Left colon (tissue), 2 donors: ENCODE data around the gene INSM2. TPM values are rescaled to one million over a fixed set of nuclear protein-coding genes. Genes with fewer than 3 reads are reported as not detected.
A peak's percentile ranks its signal among the peaks of the same experiment; 100 is the strongest.

ENCODE experiments used
- ATAC-seq: fragments of 200-7000 bp; cut with Tn5 transposase; one replicate; pipeline ENCODE4 v1.9.1; 2020; ENCODE audit warnings: mild to moderate bottlenecking, moderate library complexity
- DNase-seq, 2 donors: peaks; one replicate each; pipeline ENCODE4 v3.0.0-alpha.2; 2020
- intact Hi-C, 2 donors: fragments of 100-400 bp; cut with DNase I in 1 of 2; cut with micrococcal nuclease in 1 of 2; formaldehyde crosslinking; loops; one replicate each; pipeline versions ENCODE4 v1.11.2 to v1.14.0; 2022; cut with DNase I, micrococcal nuclease
- long read RNA-seq: library from polyadenylated mRNA; unstranded; transcript quantifications from one replicate; pipeline ENCODE4 v2.0.0, GENCODE V29; 2021
- total RNA-seq, 2 donors: library from RNA; stranded (reverse); fragmentation: NEBNext Ultra II Directional; extraction: Animal tissue kit (Norgen Biotek cat#: 25700); gene quantifications; one replicate each; pipeline ENCODE4 v1.2.1, GENCODE V29; 2021
- donor health status: DM: no; HTN: no; CAD: no.
- donor health status: DM: yes; HTN: yes; CAD: no.

INSM2 gene
- not detected for total RNA-seq
- long read RNA-seq: 0 reads

DNA sequence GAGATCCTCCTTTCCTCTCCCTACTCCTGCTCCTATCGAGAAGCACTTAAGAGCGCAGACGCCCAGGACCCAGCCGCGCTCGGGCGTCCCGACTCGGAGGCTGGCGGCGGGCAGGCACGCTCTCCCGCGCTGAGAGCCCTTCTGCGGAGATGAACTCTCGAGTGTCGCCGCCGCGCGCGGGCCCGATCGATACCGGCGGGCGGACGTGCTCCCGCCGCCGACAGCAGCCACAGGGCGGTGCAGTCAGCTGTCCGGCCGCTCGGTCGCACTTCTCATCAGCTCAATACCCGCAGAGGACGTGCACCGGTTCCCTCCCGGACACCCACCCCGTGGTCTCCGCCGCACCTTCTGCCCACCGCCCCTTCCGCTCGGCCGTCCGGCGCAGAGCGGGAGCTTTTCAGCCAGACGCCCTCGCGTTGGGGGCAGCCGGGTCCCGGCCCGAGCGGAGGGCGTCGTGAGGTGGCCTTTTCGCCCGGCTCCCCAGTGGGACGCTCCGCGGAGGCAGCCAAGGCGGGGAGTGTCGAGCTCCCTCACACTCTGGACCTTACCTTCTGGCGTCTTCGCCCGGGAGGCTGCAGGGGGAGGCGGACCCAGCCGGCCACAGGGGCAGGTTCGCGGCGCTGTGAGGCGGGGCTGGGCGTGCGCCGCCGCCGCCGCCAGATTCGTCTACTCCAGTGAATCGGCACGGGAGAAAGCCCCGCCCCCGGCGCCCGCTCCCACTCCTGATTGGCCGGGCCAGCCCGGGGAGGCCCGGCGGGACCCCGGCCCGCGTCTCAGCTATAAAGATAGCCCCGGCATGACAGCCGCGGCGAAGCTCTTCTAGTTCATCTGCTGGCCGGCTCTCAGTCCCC, at the start of gene INSM2:
Gene INSM2 (plus strand): TSS at position 808 of the 851 bp plus-strand sequence. CDS start 89 bp downstream, outside the sequence.
- intact Hi-C loops: no loop called here
- ATAC-seq (peak; percentile 84), DNase-seq (peak; percentile 53 to 77)

DNA sequence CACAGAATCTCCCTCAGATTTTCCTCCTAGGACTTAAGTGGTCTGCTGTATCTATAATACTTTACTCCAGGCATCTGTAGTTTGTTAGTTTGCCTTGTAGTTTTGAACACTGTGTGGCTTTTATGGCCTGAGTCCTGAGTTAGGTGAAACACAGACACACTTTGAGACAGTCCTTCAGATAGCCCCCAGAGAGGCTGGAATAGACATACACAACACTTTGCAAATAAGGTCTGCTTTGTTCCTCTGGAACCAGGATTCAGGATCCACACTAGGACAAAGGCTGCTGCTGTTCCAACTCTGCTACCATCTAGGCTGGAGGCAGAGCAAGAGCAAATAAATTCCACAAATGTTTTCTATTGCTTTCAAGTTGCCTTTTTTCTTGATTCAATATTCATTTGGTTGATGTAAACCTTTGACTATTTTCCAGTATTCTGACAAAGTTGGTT, 41.4 kb upstream of the INSM2 start:
- no peak for ATAC-seq
- intact Hi-C loops: no loop called here
- DNase-seq: no peak

DNA sequence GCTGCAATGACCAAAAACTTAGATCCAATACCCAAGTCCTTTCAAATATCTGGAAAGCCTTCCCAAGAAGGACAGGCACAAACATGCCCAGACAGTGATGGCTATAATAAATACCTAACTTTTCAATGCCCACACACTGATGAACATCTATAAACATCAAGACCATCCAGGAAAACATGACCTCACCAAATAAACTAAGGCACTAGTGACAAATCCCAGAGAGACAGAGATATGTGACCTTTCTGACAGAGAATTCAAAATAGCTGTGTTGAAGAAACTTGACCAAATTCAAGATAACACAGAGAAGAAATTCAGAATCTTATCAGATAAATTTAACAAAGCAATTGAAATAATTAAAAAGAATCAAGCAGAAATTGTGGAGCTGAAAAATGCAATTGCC, 38.7 kb upstream of the INSM2 start:
- DNase-seq (no peak), ATAC-seq (no peak)
- intact Hi-C loops: no loop called here

GRCh38 chr14:35499180-35499579, 34.8 kb upstream of the INSM2 start:
- DNase-seq (no peak), ATAC-seq (no peak)
- intact Hi-C loops: no loop called here

DNA sequence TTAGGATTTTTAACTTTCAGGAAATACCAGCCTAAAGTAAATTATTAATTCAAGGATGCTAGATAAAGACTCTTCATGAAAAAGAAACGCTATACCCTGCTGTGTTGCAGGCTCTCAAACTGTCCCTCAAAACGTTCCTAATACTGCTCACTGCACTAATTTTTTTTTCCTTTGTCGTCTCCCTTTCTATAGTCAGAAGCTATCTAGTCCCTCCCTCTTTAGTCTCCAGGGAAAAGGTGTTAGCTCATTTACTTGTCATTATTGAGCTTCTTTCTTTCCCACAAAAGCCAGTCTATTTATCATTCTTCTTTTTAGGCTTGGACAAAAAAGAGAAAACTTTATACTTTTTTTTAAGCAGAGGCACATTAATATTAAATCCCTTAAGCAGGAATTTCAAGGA, 30.3 kb upstream of the INSM2 start:
- intact Hi-C loops: no loop called here
- DNase-seq: no peak
- no peak for ATAC-seq

DNA sequence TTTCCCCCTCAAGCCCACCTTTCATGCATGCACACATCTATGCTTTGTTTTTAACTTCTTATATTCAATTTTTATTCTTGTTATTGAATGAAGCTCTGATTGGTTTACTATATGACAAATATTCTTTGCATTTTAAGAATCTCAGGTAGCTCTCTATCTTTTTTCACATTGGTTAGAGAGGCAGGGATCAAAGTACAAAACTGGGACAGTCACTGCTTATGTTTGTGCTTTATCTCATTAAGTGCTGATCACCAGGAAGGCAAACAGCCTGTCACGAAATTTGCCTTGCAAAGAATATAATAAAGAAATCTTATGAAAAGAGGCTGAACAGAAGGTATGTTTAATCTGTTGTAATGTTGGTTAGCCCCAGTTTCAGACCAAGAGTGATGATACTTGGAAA, 29.7 kb upstream of the INSM2 start:
- DNase-seq: no peak
- intact Hi-C loops: no loop called here
- ATAC-seq: no peak

DNA sequence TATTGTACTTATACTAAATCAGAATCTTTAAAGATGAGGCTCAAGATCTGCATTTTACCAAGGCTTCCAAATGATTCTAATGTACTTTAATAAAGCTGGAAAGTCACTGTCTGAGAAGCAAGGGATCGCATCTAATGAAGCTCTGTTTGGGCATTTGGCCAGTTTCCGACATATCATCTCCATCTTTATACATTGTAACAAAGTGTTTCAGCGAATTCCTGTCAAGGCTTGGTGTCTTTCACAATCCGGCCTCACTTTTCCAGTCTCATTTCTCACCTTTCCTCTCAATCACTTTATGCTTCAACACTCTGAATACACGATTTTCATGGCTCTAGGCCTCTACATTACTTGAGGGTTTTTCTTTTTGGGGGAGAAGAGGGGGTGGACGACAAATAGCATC, 27.5 kb upstream of the INSM2 start:
- ATAC-seq: no peak
- DNase-seq: no peak
- intact Hi-C loops: no loop called here

GRCh38 chr14:35506927-35507326, 27.0 kb upstream of the INSM2 start:
- intact Hi-C loops: no loop called here
- ATAC-seq: no peak
- no peak for DNase-seq

DNA sequence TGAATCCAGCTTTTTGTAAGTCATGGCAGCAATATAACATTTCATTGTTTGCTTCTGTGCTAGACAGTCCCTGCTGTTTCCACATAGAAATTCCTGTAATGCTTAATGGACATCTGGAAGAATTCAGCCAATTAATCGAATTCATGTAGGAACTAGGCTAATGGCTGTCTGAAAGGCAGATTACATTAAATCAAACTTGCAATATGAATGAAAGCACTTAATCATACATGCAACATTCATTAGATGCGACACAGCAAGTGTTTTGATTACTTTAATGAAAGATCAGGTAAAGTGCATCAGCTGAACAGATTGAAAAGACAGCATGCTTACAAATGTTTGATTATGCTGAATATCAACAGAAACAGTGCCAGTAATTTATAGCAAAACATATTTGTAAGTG, 24.1 kb upstream of the INSM2 start:
- DNase-seq (no peak), ATAC-seq (no peak)
- intact Hi-C loops: no loop called here

- ATAC-seq (no peak), DNase-seq (no peak)
- intact Hi-C loops: no loop called here
Observed at GRCh38 chr14:35512765-35513164, 21.2 kb upstream of the INSM2 start.

DNA sequence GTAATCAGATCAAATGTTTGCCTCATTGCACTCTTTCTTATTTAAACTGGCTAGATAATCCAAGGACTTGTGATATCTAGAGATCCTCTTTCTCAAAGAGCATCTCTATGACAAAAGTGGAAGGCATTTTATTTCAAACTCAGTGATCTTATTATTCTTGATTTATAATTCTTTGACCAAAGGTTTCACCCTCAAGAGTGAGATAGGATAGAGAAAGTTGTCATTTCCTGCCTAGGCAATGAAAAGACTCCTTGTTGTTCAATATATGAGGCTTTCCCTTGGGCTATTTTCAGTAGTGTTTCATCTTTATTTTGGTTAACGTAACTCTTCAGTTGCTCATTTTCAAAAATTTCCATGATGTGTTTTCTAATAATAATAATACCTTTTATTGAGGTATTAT, 18.0 kb upstream of the INSM2 start:
- intact Hi-C loops: no loop called here
- ATAC-seq (no peak), DNase-seq (no peak)

DNA sequence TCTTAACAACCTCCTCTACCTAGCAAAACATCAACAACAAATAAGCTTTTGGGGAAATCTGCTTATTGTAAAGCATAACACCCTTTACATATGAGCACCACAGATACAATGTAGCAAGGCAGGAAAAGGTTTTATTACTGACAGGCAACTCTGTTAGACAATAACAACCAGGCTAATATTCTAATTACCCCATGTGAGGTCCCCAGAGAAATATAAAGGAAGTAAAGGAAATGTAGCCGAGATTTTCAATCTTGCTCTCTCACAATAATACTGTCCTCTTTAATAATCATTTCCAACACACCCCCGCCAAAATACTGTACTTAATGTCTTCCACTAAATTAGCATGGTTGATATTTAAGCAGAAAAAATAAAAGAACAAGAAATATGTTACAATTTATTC, 14.0 kb upstream of the INSM2 start:
- DNase-seq: no peak
- intact Hi-C loops: no loop called here
- no peak for ATAC-seq

GRCh38 chr14:35525695-35526094, 8.3 kb upstream of the INSM2 start:
- intact Hi-C loops: no loop called here
- ATAC-seq: no peak
- no peak for DNase-seq

GRCh38 chr14:35526962-35527361, 7.0 kb upstream of the INSM2 start:
- ATAC-seq: no peak
- DNase-seq: no peak
- intact Hi-C loops: no loop called here

DNA sequence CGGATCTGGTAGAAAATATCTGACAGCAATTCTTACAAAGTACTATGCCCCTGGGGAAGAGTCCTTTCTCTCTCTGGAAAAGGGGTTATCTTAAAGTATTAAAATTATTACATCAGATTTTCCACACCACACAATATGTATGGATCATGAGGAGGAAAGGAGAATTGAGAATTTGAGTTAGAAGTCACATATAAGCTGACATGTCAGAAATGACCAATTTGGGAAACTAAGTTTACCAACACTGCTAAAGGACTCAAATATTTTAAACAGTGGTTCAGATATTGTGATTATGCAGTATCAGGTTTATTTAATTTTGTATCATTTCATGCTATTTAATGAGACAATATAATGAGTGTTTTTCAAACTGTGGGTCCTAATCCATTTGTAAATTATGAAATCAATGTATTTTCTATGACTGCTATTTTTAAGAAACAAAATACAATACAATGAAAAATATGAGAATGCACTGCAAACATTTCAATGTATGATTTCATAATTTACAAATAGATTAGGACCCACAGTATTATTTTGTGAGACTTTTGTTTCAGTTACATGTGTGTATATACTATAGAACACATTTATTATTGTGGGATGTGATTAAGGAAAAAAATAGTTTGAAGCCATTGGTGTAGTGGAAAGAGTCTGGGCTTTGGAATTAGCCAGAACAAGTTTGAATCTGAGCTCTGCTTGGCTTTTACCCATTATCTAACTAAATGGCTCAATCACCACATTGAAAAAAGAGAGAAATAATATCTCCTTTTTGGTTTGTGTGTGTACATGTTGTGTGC, 1.8 kb upstream of the INSM2 start:
- intact Hi-C loops: no loop called here
- no peak for DNase-seq
- ATAC-seq: no peak

DNA sequence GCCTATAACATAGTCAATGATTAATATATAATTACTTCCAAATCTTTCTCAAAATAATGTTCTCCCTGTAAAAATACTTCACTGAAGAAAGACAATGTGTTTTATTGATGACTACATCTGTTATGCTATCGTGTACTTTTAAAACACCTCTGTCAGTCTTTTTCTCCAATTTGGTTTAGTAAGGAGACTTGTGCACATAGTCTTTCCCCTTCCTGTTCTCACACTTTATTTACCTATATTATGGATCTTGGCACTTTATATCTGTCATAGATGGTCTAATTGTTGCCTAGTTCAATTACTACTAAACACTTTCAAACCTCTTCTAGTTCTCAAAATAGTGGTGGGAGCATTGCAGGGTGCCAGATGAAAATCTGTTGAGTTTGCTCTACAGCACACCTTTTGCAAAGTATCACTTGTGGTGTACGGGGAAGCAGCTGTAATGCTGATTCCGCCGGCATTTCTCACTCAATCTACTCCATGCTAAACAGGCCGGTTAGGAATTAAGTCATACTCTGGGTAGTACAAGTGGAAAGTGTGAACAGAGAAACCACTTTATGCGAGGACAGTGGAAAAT, 1.1 kb upstream of the INSM2 start:
- intact Hi-C loops: no loop called here
- DNase-seq: no peak
- no peak for ATAC-seq

GRCh38 chr14:35534208-35534872, 376 bp downstream of the INSM2 start:
- peak; percentile 30 for ATAC-seq
- intact Hi-C loops: no loop called here
- no peak for DNase-seq

GRCh38 chr14:35534873-35535482, 1.0 kb downstream of the INSM2 start:
- ATAC-seq: peak; percentile 85
- intact Hi-C loops: no loop called here
- peak; percentile 31 to 67 for DNase-seq
